Psoas muscle (tissue), 8 donors: ENCODE results near the gene ZMIZ1. TPM values are rescaled to one million over a fixed set of nuclear protein-coding genes. Genes with fewer than 3 reads are reported as not detected.

Experiments used
- ATAC-seq, 4 donors: fragments of 200-7000 bp; cut with Tn5 transposase; one replicate each; pipeline ENCODE4 v1.9.1; 2020; ENCODE audit warnings: moderate library complexity in 3 of 4, mild to moderate bottlenecking in 2 of 4
- DNase-seq, 2 donors: peaks; one replicate each; pipeline ENCODE4 v3.0.0-alpha.2; 2020
- H3K27ac ChIP-seq: fragments of 200-600 bp; one replicate; pipeline ENCODE4 v1.8.0; 2022
- H3K27me3 ChIP-seq, 3 donors: fragments of 200-600 bp in 1 of 3; one replicate each; pipeline versions ENCODE4 v1.6.1 to v1.8.0; 2013 to 2022; ENCODE audit warnings: low read length in 2 of 3, mild to moderate bottlenecking in 2 of 3, moderate library complexity in 1 of 3; ENCODE audit not compliant: insufficient read depth in 3 of 3
- H3K36me3 ChIP-seq, 2 donors: fragments of 200-600 bp in 1 of 2; one replicate each; pipeline versions ENCODE4 v1.6.1 to v1.8.0; 2013 to 2022; ENCODE audit warnings: low read depth in 1 of 2, mild to moderate bottlenecking in 1 of 2, moderate library complexity in 1 of 2; ENCODE audit not compliant: insufficient read depth in 1 of 2
- H3K4me1 ChIP-seq: fragments of 200-600 bp; one replicate; pipeline ENCODE4 v1.8.0; 2022
- H3K4me3 ChIP-seq: fragments of 200-600 bp; one replicate; pipeline ENCODE4 v1.8.0; 2022; ENCODE audit warnings: mild to moderate bottlenecking
- H3K9me3 ChIP-seq: fragments of 200-600 bp; one replicate; pipeline ENCODE4 v1.8.0; 2022
- CTCF ChIP-seq: fragments of 200-600 bp; IDR thresholded peaks from one replicate; pipeline ENCODE4 v1.8.0; 2022; ENCODE audit warnings: antibody characterized with exemption
- WGBS, 3 donors: extraction: QIAGEN DNeasy Blood & Tissue Kit; methylation state at CpG; one replicate each; pipeline versions ENCODE4 v1.1.6 to v1.1.7; 2013; 5-methylcytosine and 5-hydroxymethylcytosine counted together
- intact Hi-C, 2 donors: fragments of 100-400 bp; cut with DNase I; formaldehyde crosslinking; loops; one replicate each; pipeline versions ENCODE4 v1.11.0 to v1.14.2; 2022
- polyA plus RNA-seq, 3 donors: library from polyadenylated mRNA; stranded (reverse); fragments of 200-250 nt; gene quantifications; one replicate each; pipeline ENCODE4 v1.2.3, GENCODE V29; 2013
- total RNA-seq, 4 donors: library from RNA; stranded (reverse); fragmentation: NEBNext Ultra II Directional in 2 of 4; extraction: Animal tissue kit (Norgen Biotek cat#: 25700) in 2 of 4; gene quantifications; one replicate each; pipeline versions ENCODE4 v1.2.1 to v1.2.4, GENCODE V29; 2021 to 2023
- donor health status: healthy with polysubstance abuse.
- donor health status: DM: no; HTN: no; CAD: no; lungs with moderate emphysema.
- donor health status: Bipolar disorder and iron deficiency.
- donor health status: healthy.
- donor health status: DM: yes; HTN: yes; CAD: no.
- donor health status: DM: no; HTN: no; CAD: no.
- donor health status: DM: no; HTN: no; CAD: no.
- donor health status: DM: yes; HTN: yes; CAD: no.

ZMIZ1 gene
- total and polyA plus RNA-seq, 7 donors = 10.4 to 37.6 (median 30.0) TPM

DNA sequence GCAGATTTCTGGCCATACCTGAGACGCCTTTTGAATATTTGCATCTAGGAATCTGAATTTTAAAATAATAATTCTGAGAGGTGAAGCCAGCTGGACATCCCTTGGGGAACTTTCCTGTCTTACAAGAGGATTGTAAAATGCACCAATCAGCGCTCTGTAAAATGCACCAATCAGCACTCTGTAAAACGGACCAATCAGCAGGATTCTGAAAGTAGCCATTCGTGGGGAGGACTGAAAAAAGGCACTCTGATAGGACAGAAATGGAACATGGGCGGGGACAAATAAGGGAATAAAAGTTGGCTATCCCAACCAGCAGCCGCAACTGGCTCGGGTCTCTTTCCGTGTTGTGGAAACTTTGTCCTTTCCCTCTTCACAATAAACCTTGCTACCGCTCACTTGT is 288.4 kb downstream of the ZMIZ1 start:
- intact Hi-C loops = loop anchor here in 1 of 2 donors (5.0 kb wide), 1 partner anchor 245 kb away; no protein-coding TSS in a partner anchor
- ATAC-seq (no peak), DNase-seq (no peak)
- H3K36me3 ChIP-seq = peaks cover 3 to 43% of the 10 kb centered on the region in 2 donors
- no peaks in the 10 kb centered on the region for H3K27me3 ChIP-seq
- H3K9me3 ChIP-seq = no peaks in the 10 kb centered on the region
- no peak for TF ChIP-seq CTCF
- WGBS, 3 donors = 95 to 98% (median 96%) methylated on average over 9 of the region's 9 CpGs
- H3K27ac ChIP-seq = no peak overlapping the region
- H3K4me1 ChIP-seq = peaks cover 13% of the 10 kb centered on the region
- H3K4me3 ChIP-seq = no peak overlapping the region

GRCh38 chr10:79358811-79359210 is 290.0 kb downstream of the ZMIZ1 start:
- 36 to 51% (median 45%) methylated on average over 5 of the region's 5 CpGs for WGBS, 3 donors
- DNase-seq (peak in 1 of 2 donors; percentile 46), ATAC-seq (peak; percentile 86 to 97 (median 94))

DNA sequence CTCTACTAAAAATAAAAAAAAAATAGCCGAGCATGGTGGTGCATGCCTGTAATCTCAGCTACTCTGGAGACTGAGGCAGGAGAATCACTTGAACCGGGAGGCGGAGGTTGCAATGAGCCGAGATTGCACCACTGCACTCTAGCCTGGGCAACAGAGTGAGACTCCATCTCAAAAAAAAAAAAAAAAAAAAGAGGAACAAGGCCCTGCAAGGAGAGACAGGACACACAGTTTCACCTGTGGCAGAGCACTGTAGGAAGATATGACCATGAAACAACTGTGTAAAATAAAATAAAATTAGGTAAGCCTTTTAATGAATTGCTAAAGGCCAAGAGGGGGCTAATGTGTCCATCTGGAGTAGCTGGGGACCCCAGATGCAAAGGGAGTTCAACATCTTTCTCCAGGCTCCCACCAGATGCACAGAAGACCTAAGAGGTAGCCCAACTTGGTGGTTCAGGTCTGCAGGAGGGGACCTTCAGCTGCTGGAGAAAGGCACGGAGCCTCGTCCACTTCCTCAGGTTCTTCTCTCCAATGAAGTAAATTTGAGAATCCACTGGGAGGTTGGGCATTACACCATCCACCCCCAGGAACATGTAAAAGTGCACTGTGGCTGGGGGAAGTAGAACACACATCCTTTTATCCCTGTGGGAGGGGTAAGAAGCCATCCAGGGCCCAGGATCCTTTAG is 291.2 kb downstream of the ZMIZ1 start:
- Histone ChIP-seq H3K27me3 (no peaks in the 10 kb centered on the region), H3K4me3 (no peak overlapping the region), H3K4me1 (peaks cover 9% of the 10 kb centered on the region), H3K36me3 (peaks cover 3 to 15% of the 10 kb centered on the region in 2 donors), H3K27ac (no peak overlapping the region), H3K9me3 (no peaks in the 10 kb centered on the region)
- ATAC-seq (no peak), DNase-seq (no peak)
- intact Hi-C loops = loop anchor here in 1 of 2 donors (5.0 kb wide), 1 partner anchor 242 kb away; no protein-coding TSS in a partner anchor
- 88 to 92% (median 91%) methylated on average over 6 of the region's 6 CpGs for WGBS, 3 donors
- TF ChIP-seq CTCF = no peak

More at GRCh38 chr10:79358811-79359210, 290.0 kb downstream of the ZMIZ1 start:
- TF ChIP-seq CTCF = no peak
- intact Hi-C loops = loop anchor here in 1 of 2 donors (5.0 kb wide), 1 partner anchor 243 kb away; no protein-coding TSS in a partner anchor
- Histone ChIP-seq H3K36me3 (peaks cover 3 to 27% of the 10 kb centered on the region in 2 donors), H3K4me3 (no peak overlapping the region), H3K9me3 (no peaks in the 10 kb centered on the region), H3K27me3 (no peaks in the 10 kb centered on the region), H3K4me1 (peaks cover 9% of the 10 kb centered on the region), H3K27ac (peak overlapping the region; percentile 56)

DNA sequence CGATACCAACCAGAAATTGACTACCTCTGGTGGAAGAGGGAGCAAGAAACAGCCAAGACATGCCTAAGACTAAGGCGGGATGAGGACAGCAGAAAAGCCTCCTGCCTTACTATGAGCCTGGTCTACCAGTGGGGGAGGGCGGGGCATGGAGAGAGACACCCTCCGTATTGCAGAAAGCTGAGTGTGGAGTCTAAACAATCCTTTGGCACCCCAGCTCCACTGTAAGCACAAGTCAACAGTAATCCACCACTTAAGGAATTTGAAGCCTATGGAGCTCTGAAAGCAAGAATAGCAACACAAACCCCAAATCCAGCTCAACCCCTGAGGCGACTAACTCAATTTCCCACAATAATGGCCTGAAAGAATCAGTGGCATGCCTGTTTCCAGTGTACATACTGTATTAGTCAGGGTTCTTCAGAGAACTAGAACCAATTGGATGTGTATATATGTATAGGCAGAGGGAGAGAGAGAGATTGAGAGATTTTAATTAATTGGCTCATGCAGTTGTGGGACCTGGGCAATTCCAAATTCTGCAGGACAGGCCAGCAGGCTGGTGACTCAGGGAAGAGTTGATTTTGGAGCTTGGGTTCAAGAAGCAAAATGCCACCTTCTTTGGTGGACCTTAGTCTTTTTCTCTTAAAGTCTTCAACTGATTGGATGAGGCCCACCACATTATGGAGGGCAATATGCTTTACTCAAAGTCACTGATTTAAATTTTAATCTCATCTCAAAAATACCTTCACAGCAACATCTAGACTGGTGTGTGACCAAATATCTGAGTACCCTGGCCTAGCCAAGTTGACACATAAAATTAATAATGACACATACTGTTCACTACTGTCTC is 292.0 kb downstream of the ZMIZ1 start:
- Histone ChIP-seq H3K4me3 (no peak overlapping the region), H3K36me3 (peaks cover 2 to 8% of the 10 kb centered on the region in 2 donors), H3K27ac (no peak overlapping the region), H3K9me3 (no peaks in the 10 kb centered on the region), H3K27me3 (no peaks in the 10 kb centered on the region), H3K4me1 (peaks cover 9% of the 10 kb centered on the region)
- intact Hi-C loops = no loop called here
- DNase-seq = no peak
- TF ChIP-seq CTCF = no peak
- WGBS, 3 donors = 96 to 98% (median 97%) methylated on average over 5 of the region's 5 CpGs
- ATAC-seq = no peak
